Measurements from ENCODE around the gene DDRGK1. TPM values are rescaled to one million over a fixed set of nuclear protein-coding genes. Genes with fewer than 3 reads are reported as not detected.

The DDRGK1 gene
- total and polyA plus RNA-seq, 2 of the 8 experiments (the other 6 are each of a cell fraction or from before 2014, with no cell fraction given): 29.4 to 42.0 TPM

- no peak for FAIRE-seq
- Histone ChIP-seq H4K5ac (ENCODE audit: insufficient read length, low read depth, low read length) (no peak overlapping the region), H4K20me1 (replicated peaks in 1 of 2; ENCODE audit: control insufficient read depth in 1 of 2, insufficient read depth in 2 of 2, low read length in 2 of 2) (peaks cover 0 to 1% of the 10 kb centered on the region in 2 experiments), H2BK5ac (ENCODE audit: low read depth, low read length) (no peak overlapping the region), H3K27me3 (replicated peaks in 1 of 4; ENCODE audit: control insufficient read depth in 3 of 4, extremely low read depth in 1 of 4, insufficient read depth in 3 of 4, low read length in 3 of 4) (no peaks in the 10 kb centered on the region), H2AK5ac (ENCODE audit: low read depth, low read length) (no peak overlapping the region), H2AFZ (ENCODE audit: low read length) (no peak overlapping the region), H3K18ac (ENCODE audit: extremely low read depth, low read length) (no peak overlapping the region), H3K23ac (ENCODE audit: insufficient read length) (no peak overlapping the region), H3K27ac (ENCODE audit: low read depth, low read length) (no peak overlapping the region), H4K8ac (ENCODE audit: extremely low read depth, insufficient read depth, low read length) (no peak overlapping the region), H4K91ac (replicated peaks; ENCODE audit: insufficient read length, low read length) (no peak overlapping the region), H2BK12ac (ENCODE audit: low read depth, low read length) (no peak overlapping the region), H3K4me1 (replicated peaks in 1 of 4; ENCODE audit: control insufficient read depth in 3 of 4, insufficient read depth in 4 of 4, low read length in 3 of 4) (peaks cover 0 to 8% (median 1%) of the 10 kb centered on the region in 4 experiments; a peak in 4 of 7 replicates), H3K79me1 (ENCODE audit: low read depth, low read length) (no peaks in the 10 kb centered on the region; the same call in 1 of the 2 replicates), H3K79me2 (ENCODE audit: control insufficient read depth in 1 of 2, insufficient read depth in 2 of 2, low read length in 2 of 2) (peaks cover 0 to 12% of the 10 kb centered on the region in 2 experiments; a peak in 2 of 4 replicates), H2BK20ac (ENCODE audit: low read length) (no peak overlapping the region), H3K4me3 (ENCODE audit: extremely low read depth in 1 of 4, insufficient read depth in 2 of 4, low read depth in 3 of 4, low read length in 4 of 4) (no peak overlapping the region), H3K9me3 (ENCODE audit: insufficient read depth in 2 of 2, low read depth in 1 of 2, low read length in 1 of 2) (no peaks in the 10 kb centered on the region), H3K23me2 (ENCODE audit: low read depth, low read length) (peaks cover 7% of the 10 kb centered on the region; the same call in 1 of the 2 replicates), H3K36me3 (ENCODE audit: control insufficient read depth in 2 of 4, insufficient read depth in 4 of 4, low read length in 3 of 4) (no peaks in the 10 kb centered on the region; a peak in 1 of 8 replicates), H3K4ac (replicated peaks; ENCODE audit: insufficient read length, low read depth, low read length) (no peak overlapping the region), H3K4me2 (ENCODE audit: insufficient read depth in 1 of 2, low read depth in 2 of 2, low read length in 2 of 2) (no peak overlapping the region), H2BK15ac (ENCODE audit: low read length) (no peak overlapping the region), H3K56ac (replicated peaks; ENCODE audit: insufficient read length, low read depth, low read length) (no peak overlapping the region), H2BK120ac (replicated peaks; ENCODE audit: low read depth, low read length) (no peak overlapping the region), H3K9ac (replicated peaks in 1 of 4; ENCODE audit: extremely low read depth in 1 of 4, low read depth in 3 of 4, low read length in 3 of 4) (no peak overlapping the region), H3K14ac (ENCODE audit: insufficient read length) (no peak overlapping the region)
- ChIA-PET CTCF (ENCODE audit: partially characterized antibody) (interaction anchor here (0.5 to 2.1 kb wide), 3 partner anchors 17 to 125 kb away, joined by 3 to 5 read pairs (median 4); no protein-coding TSS in a partner anchor), POLR2A (ENCODE audit: partially characterized antibody) (interaction anchor here (0.9 to 1.3 kb wide), 3 partner anchors 9 to 61 kb away, joined by 3 to 6 read pairs (median 4); partner anchors contain the start of gene SLC4A11)
- 87% methylated on average over 8 of the region's 8 CpGs; no CpG with 5 or more reads in 1 of the 2 experiments for WGBS, 2 experiments (ENCODE audit: extremely low coverage in 1 of 2, insufficient coverage in 1 of 2, insufficient read length in 1 of 2, insufficient replicate concordance in 2 of 2, low coverage in 1 of 2, low lambda C conversion rate in 2 of 2, missing lambda C conversion rate in 1 of 2)
- DNase-seq (ENCODE audit: low read depth in 1 of 2, low spot score in 2 of 2): no peak
- TF ChIP-seq CTBP2 (IDR thresholded peaks at IDR 0.05; ENCODE audit: borderline replicate concordance, insufficient read depth, insufficient read length, low read length) (no peak), EGR1 (IDR thresholded peaks at IDR 0.05; ENCODE audit: borderline replicate concordance, low read depth, low read length) (no peak)
Observed at GRCh38 chr20:3177746-3178485, 26.6 kb downstream of the DDRGK1 start.
